GM08714 (cell line): ENCODE measurements around the gene BRI3.

ENCODE experiments used
- H3K4me3 ChIP-seq: fragments of 200-500 bp; sonication (Bioruptor generic); 2 replicates; pipeline ENCODE4 v1.5.1; 2014; ENCODE audit warnings: mild to moderate bottlenecking, low read length, inconsistent platforms
- ZNF274 ChIP-seq: IDR thresholded peaks from 2 replicates; pipeline ENCODE4 v1.6.1; 2012; ENCODE audit warnings: mild to moderate bottlenecking, low read depth, low read length

Gene BRI3

DNA sequence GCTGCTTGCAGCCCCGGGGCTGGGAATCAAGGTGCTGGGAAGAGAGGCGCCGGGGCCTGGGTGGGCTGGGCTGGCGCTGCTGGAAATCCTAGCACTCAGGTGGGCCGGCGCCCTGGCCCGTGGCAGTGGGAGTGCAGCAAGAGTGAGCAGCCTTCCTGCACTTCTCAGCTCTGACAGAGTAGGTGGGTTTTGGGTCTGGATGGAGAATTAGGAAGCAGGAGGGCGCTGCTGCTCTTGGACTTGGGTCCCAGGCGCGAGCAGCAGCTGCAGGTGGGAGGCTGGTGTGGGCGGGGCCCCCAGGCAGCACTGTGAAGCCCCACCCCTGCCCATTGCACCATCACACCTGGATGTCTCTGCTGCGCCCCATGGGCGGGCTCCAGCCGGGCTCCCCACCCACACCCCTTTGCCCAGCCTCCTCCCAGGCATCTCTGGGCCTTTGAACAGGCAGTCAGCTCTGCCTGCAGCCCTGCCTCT, 6.0 kb downstream of the BRI3 start:
- H3K4me3 ChIP-seq: no peak overlapping the region
- no peak for TF ChIP-seq ZNF274

DNA sequence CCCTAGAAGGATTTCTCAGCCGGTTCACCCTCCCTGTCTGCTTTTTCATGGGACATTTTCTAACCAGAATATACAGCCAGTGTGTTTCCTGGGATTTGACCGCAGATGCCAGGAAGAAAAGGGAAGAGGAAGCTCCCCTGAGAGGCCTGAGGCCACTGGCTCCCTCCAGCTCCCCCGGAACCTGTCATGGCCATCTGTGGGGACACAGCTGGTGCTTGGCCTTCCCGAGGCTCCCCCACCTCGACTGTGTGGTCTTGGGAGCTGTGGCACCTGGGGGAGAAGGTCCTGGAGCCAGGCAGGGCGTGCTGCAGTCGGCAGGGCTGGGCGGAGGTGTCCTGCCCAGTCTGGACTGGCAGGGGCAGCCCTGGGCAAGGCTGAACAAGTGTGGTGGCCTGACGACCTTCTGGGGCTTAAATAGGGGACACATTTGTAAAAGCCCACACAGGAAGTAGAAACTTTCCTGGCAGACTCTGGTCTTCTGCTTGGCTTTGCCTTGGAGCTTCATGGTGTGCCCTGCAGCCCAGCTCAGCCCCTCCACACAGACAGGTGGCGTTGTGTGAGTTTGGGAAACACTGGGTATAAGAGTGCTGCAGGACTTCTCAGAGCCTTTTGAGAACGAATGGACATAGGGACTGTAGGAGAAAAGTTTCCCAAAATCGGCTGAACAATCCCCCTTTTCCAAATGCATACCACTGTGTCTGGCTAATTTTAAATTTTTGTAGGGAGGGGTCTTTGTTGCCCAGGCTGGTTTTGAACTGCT, 6.8 kb downstream of the BRI3 start:
- TF ChIP-seq ZNF274: no peak
- H3K4me3 ChIP-seq: no peak overlapping the region

DNA sequence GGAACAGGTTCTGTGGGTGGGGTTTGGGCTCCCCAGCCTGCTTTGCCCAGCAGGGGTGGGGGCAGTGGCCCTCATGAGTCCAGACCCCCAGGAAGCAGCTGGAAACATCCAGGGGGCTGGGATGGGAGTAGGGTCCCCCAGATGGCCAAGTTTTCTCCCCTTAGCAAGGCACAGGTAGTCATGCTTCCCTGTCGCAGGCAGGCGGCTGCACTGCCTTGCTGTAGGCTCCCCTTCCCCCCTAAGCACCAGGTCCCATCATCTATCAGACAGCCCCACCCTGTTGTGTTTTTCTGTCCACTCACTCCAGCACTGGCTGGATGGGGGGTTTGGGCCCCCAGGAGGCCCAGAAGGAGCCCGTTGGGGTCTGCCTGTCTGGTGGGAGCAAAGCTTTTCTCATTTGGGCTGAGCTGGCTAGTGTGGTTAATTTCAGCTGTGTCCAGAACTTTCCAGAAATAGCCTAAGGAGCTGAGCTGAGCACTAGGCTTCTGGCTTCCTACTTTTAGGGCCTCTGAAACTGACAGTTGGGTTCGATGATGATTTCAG, 7.9 kb downstream of the BRI3 start:
- TF ChIP-seq ZNF274: no peak

DNA sequence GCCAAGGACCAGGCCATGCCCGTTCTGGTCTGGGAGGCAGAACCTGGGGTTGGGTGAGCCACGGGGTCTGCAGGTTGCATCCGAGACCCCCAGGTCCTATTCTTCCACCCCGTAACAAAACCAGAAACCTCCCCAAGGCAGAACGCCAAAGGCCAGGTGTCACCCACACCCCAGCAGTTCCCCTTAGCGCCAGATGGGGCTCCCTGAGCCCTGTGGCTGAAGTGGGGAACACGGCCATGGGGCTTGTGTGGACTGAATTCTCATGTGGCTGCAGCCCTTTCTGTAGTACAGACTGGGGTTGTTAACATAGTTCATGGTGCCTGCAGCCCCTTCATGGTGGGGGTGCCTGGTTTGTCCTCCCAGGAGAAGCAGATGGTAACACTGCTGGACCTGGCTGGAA, 10.2 kb downstream of the BRI3 start:
- no peak for TF ChIP-seq ZNF274

More for the DNA sequence above, 7.9 kb downstream of the BRI3 start:
- H3K4me3 ChIP-seq: no peak overlapping the region

DNA sequence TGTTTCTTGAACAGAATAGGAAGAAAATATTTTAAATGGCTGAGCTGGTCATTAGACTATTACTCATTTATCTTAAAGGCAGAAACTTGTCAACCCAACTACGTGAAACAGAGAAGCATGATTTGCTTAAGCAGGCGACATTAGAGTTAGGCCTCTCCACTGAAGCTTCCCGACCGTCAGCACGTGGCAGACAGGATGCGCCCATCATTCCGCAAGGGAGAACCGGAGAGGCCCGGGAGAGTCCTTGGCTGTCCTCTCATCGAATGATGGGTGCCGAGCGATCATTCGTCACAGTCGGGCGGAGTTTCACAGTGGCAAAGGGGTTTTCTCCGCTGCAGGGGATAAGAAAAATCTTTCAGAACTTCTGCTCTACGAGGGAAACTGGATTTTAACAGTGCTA, 11.8 kb downstream of the BRI3 start:
- H3K4me3 ChIP-seq: no peak overlapping the region

More for the DNA sequence above, 10.2 kb downstream of the BRI3 start:
- H3K4me3 ChIP-seq: no peak overlapping the region

DNA sequence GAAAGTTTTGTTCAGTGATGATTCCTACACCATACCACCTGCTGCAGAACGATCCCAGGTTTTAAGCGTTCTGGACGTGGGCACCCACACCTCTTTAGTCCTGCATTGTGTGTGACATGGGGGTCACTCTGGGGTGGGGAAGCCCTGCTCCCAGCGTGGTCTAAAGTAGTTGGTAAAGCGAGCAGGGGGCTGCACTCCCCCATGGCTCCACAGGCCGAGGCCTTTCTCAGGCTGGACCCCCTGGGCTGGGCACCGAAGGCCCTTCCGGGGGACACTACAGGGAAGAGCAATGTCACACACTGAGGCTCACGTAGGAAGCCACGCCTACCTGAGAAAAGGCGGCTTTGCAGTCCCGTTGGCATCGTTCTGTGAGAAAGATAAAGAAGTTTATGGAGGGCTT, 12.3 kb downstream of the BRI3 start:
- TF ChIP-seq ZNF274: no peak

More for the DNA sequence above, 11.8 kb downstream of the BRI3 start:
- TF ChIP-seq ZNF274: no peak

DNA sequence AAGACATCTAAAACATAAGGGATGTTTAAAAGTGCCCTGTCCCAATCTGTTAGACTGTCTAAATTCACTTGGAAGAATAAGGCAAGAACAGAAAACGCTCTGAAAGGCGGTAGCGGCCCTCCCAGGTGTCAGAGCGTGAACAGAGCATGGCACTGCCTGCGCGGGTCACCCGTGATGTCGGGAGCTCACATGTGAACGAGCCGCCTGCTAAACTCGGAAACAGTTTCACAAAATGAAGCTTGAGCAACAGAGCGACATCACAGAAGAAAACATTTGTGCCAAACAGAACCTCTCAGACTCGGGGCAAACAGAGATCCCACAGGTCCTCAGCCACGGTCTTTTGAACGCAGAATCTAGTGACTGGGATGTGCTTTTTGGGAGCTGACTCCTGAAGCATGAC, 12.8 kb downstream of the BRI3 start:
- no peak overlapping the region for H3K4me3 ChIP-seq
- no peak for TF ChIP-seq ZNF274

More for the DNA sequence above, 12.3 kb downstream of the BRI3 start:
- H3K4me3 ChIP-seq: no peak overlapping the region

DNA sequence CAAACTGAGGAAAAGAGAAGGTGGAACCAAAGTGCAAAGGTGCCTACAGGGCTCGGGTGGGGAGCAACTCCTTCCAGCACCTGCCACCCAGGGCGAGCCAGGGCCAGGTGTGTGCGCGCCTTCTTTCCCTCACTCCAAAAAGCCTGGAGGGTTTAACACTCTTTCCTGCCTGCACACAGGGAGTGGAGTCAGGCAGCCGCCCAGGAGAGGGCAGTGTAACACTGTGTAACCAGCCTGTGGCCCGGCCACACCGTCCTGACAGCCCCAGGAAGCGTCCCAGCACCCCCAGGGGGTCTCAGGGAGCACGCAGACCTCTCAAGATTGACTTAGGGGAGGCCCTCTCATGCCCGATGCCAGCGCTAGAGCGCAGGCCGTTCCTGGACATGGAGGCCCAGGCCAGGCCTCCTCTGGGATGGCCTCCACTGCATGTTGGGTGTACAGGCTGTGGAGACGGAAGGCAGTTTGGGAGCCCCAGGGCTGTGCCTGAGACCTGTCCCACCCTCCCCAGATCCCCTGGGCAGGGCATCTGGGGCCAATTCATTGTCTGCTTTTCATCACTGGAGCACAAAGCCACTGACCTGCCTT, 13.4 kb downstream of the BRI3 start:
- no peak overlapping the region for H3K4me3 ChIP-seq
- no peak for TF ChIP-seq ZNF274

DNA sequence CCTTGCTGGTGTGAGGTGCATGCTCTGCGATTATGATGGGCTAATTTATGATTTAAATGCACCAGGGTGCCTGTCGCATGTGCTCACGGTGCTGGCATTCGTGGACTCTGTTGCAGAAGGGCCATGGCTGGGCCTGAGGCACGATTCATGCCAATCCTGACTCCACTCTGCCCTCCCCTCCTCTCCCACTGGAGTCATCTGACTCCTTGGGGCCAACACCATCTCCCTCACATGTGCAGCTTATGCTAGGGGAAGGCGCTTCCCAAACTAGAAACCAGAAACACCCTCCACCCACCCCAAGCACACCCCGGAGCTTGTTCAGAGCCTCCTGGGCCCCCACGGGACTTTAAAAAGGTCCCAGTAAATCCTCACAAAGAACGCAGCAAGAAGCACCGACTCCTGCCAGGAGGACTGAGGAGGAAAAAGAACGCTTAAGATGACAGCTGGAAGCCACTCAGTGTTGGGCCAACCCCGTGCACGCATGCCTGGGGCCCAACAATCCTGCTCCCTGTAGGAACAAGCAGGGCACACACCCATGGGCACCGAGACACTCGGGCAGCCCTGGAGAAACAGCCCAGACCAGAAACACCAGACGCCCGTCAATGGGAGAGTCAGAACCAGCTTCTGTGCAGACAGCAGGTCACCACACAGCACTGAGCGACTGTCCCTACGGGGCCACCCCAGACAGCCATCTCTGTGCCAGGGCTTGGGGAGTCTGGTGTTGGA, 14.1 kb downstream of the BRI3 start:
- TF ChIP-seq ZNF274: no peak

DNA sequence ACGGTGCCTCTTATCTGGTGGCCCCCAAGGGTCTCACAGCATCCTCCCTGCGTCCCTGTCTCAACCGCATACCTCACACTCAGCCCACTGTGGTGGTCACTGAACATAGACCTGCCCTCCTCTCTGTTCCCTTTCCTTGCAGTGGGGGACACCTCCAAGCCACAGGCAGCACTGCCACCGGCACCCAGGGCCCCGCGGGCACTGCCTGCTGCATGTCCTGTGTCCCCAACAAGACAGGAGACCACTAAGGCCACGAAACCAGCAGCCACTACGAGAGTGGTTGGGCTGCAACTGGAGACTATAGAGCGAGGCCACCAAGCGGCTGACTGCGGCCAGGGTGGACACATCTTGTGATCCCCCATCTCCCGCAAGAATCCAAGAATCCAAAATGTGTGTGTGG, 15.3 kb downstream of the BRI3 start:
- no peak for TF ChIP-seq ZNF274
- H3K4me3 ChIP-seq: no peak overlapping the region

More for the DNA sequence above, 14.1 kb downstream of the BRI3 start:
- no peak overlapping the region for H3K4me3 ChIP-seq

DNA sequence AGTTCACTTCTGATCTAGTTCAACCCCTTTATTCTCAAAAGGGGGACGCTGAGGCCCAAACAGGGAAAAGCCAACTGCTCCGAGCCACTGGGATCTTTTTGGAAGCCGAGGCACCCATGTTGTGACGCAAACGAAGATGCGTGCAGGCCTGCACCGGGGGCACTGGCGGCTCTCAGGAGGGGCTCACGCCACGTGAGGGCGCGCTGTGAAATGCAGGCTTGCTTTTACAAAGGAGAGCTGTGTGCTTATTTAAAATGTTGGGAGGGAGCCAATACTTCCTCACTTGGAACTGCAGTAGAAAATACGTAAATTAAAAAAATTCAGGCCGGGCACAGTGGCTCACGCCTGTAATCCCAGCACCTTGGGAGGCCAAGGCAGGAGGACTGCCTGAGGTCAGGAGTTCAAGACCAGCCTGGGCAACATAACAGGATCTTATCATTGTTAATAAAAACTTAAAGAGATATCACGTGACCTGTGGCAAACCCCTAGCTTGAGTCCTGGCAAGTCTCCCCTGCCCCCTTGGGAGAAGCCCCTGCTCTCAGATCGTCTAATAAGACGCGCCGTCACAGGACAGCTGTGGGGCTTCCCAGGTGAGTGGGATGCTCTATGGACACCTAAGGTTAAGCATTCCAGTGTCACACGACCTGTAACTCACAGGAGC, 16.3 kb downstream of the BRI3 start:
- TF ChIP-seq ZNF274: no peak
- H3K4me3 ChIP-seq: no peak overlapping the region

DNA sequence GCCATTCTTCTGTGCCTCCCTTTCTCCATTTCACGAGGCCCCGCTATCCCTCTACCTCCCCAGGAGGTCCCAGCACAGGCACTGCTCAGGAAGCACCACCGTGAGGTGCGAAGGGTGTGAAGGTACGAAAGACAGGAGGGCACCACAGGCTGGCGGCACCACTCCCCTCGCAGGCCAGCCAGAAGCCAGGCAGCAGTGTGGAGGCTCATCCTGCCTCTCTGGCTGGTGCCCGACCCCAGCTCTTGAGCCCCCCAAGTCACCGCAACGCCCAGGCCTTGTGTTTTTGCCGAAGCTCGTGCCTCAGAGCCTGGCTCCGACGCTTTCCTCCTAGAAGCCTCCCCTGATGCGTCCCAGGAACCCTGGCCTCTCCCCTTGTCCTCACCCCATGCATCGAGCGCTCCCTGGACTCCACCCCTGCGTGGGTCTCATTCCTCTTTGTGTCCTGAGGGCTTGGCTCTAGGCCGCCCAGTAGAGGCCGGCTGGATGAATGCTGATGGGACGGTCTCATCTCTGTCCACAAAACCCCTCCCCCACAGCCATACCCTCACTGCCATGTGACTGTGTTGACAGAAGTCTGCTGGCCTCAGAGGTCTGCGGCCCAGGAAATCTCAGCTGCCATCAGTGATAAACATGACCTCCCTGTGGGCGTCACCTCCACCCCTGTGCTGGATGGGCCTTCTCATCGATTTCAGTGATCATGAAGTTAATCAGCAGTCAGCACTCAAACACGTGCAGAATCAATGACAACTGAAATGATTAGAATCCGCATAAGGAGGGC, 19.3 kb downstream of the BRI3 start:
- TF ChIP-seq ZNF274: no peak
- H3K4me3 ChIP-seq: no peak overlapping the region

DNA sequence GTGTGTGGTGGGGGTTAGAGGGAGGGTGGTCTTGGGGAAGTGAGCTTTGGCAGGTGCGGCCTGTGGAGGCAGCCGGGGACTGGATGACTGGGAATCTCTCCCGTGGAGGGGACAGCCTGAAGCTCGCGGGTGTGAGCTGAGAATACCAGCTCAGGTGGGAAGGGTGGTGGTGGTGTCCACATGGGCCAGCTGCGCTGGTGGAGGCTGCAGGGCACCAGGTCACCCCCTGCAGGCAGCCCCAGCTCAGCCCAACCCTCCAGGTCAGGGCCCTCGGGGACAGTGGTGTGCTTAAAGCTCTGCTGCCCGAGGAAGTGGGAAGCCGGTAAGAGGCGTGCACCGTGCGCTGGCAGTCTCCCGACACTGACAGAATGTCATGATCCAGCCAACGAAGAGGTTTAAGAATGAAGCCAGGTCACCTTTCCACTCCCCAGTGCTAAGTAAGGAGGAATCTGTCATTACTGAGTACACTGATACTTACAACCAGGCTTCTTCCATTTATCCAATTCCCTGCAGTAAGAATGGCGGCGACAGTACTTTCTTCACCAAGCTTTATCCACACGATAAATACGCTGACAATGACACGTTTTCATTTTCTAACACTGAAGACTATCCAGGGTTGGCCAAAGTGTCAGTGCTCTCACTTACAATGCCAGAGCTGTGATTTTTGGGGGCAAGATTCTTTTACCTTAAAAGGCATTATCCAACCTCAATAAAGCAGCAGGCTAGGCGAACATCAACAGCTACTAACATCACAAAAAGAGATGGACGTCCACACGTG, 20.4 kb downstream of the BRI3 start:
- H3K4me3 ChIP-seq: no peak overlapping the region
- no peak for TF ChIP-seq ZNF274
